HL-60 (cell line): ENCODE results near the gene SMAD4.

Source experiments
- DNase-seq, 2 experiments: peaks; one replicate each; pipeline ENCODE4 v3.0.0-alpha.2; 2010 to 2020; ENCODE audit warnings: low read depth in 1 of 2, low spot score in 1 of 2
- H3K27ac ChIP-seq: fragments of 250-450 bp; sonication (Bioruptor Pico); replicated peaks from 2 replicates; pipeline ENCODE4 v1.5.1; 2020; ENCODE audit warnings: mild to moderate bottlenecking, moderate library complexity
- H3K27me3 ChIP-seq: fragments of 250-450 bp; sonication (Bioruptor Pico); 2 replicates; pipeline ENCODE4 v1.5.1; 2021; ENCODE audit warnings: mild to moderate bottlenecking, moderate library complexity; ENCODE audit not compliant: insufficient read depth, poor library complexity, severe bottlenecking
- H3K4me3 ChIP-seq: replicated peaks from 2 replicates; pipeline ENCODE4 v1.5.1; 2011; ENCODE audit warnings: mild to moderate bottlenecking, control low read depth, low read length; ENCODE audit not compliant: insufficient read depth
- CTCF ChIP-seq: IDR thresholded peaks from one replicate; pipeline ENCODE4 v1.5.1; 2011; ENCODE audit warnings: low read length, control low read depth, inconsistent platforms; ENCODE audit not compliant: insufficient read depth
- GABPA ChIP-seq: IDR thresholded peaks from 2 replicates; pipeline ENCODE4 v1.6.1; 2012; ENCODE audit warnings: low read depth
- POLR2AphosphoS5 ChIP-seq: IDR thresholded peaks from 2 replicates; pipeline ENCODE4 v1.6.1; 2012; ENCODE audit warnings: low read depth
- SPI1 ChIP-seq: IDR thresholded peaks from 2 replicates; pipeline ENCODE4 v1.6.1; 2012; ENCODE audit warnings: low read depth, mild to moderate bottlenecking, borderline replicate concordance
- TF ChIP-seq, protein P1 (sequence below): IDR thresholded peaks from 2 replicates; pipeline ENCODE4 v1.6.1; 2012; ENCODE audit warnings: low read depth; ENCODE audit not compliant: insufficient replicate concordance

SMAD4 gene

GRCh38 chr18:51066273-51066672 is 36.3 kb downstream of the SMAD4 start:
- no peak overlapping the region for H3K27ac ChIP-seq
- H3K4me3 ChIP-seq = no peak overlapping the region
- TF ChIP-seq, protein P1, sequence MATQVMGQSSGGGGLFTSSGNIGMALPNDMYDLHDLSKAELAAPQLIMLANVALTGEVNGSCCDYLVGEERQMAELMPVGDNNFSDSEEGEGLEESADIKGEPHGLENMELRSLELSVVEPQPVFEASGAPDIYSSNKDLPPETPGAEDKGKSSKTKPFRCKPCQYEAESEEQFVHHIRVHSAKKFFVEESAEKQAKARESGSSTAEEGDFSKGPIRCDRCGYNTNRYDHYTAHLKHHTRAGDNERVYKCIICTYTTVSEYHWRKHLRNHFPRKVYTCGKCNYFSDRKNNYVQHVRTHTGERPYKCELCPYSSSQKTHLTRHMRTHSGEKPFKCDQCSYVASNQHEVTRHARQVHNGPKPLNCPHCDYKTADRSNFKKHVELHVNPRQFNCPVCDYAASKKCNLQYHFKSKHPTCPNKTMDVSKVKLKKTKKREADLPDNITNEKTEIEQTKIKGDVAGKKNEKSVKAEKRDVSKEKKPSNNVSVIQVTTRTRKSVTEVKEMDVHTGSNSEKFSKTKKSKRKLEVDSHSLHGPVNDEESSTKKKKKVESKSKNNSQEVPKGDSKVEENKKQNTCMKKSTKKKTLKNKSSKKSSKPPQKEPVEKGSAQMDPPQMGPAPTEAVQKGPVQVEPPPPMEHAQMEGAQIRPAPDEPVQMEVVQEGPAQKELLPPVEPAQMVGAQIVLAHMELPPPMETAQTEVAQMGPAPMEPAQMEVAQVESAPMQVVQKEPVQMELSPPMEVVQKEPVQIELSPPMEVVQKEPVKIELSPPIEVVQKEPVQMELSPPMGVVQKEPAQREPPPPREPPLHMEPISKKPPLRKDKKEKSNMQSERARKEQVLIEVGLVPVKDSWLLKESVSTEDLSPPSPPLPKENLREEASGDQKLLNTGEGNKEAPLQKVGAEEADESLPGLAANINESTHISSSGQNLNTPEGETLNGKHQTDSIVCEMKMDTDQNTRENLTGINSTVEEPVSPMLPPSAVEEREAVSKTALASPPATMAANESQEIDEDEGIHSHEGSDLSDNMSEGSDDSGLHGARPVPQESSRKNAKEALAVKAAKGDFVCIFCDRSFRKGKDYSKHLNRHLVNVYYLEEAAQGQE = no peak
- no peak for TF ChIP-seq SPI1
- TF ChIP-seq GABPA = no peak
- TF ChIP-seq POLR2AphosphoS5 = no peak
- no peak for TF ChIP-seq CTCF
- DNase-seq = no peak
- H3K27me3 ChIP-seq = no peaks in the 10 kb centered on the region

- H3K4me3 ChIP-seq = no peak overlapping the region
- no peak for DNase-seq
- no peaks in the 10 kb centered on the region for H3K27me3 ChIP-seq
- TF ChIP-seq SPI1 (no peak), POLR2AphosphoS5 (no peak), CTCF (no peak), GABPA (no peak)
- H3K27ac ChIP-seq = no peak overlapping the region
These were observed 38.1 kb downstream of the SMAD4 start for GRCh38 chr18:51068105-51068504.

DNA sequence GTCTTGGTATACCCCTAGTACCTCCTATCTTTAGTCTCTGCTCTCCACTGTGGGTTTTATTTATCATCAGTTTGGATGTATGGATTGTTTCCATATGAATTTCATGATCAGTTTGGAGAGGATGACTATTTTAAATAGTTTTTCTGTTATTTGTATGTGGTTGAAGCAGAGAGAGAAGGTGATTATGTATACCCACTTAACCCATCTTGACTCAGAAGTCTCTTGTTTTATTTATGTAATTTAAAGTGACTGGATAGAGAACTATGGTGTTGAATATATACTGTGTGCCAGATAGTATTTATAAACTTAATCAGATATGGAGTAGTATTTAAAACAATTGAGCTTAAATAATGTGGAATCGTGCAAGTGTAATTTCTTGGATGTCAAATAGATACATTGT is 39.9 kb downstream of the SMAD4 start:
- TF ChIP-seq, protein P1 = no peak
- no peak for TF ChIP-seq SPI1
- no peak for TF ChIP-seq CTCF
- no peak for TF ChIP-seq GABPA
- TF ChIP-seq POLR2AphosphoS5 = no peak
- Histone ChIP-seq H3K4me3 (no peak overlapping the region), H3K27me3 (no peaks in the 10 kb centered on the region), H3K27ac (no peak overlapping the region)
- no peak for DNase-seq

DNA sequence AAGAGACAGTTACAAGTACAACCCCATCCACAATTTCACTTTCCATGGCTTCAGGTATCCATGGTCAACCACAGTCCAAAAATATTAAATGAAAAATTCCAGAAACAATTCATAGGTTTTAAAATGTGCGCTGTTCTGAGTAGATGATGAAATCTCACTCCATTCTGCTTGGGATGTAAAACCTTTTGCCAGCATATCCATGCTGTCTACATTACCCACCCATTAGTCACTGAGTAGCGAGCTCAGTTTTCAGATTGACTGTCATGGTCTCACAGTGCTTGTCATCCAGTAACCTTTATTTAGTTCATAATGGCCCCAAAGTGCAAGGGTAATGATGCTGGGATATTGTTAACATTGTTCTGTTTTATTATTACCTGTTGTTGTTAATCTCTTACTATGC is 40.5 kb downstream of the SMAD4 start:
- TF ChIP-seq SPI1 = no peak
- no peak for TF ChIP-seq GABPA
- TF ChIP-seq, protein P1 = no peak
- no peak for TF ChIP-seq POLR2AphosphoS5
- TF ChIP-seq CTCF = no peak
- Histone ChIP-seq H3K27ac (no peak overlapping the region), H3K27me3 (no peaks in the 10 kb centered on the region), H3K4me3 (no peak overlapping the region)
- no peak for DNase-seq
